H1 (cell line): Measurements from ENCODE around the gene ISLR2. TPM values are rescaled to one million over a fixed set of nuclear protein-coding genes. Genes with fewer than 3 reads are reported as not detected.

Source experiments
- CTCF ChIA-PET: fragments of 300-600 bp; sonication (Branson Sonifier 250); formaldehyde crosslinking; loops from one replicate; lab custom pipeline; 2021; ENCODE audit not compliant: partially characterized antibody; lab: Charles Lee
- POLR2A ChIA-PET: fragments of 300-600 bp; sonication (Branson Sonifier 250); formaldehyde crosslinking; loops from one replicate; lab custom pipeline; 2021; ENCODE audit warnings: inconsistent platforms; ENCODE audit not compliant: partially characterized antibody; lab: Charles Lee
- DNase-seq, 2 experiments: peaks; one replicate each; pipeline versions ENCODE4 v3.0.0 to v3.0.0-alpha.2; 2010 to 2022; ENCODE audit warnings: low spot score in 2 of 2, low read depth in 1 of 2, mixed read lengths in 1 of 2
- FAIRE-seq: peaks from 2 replicates; lab custom pipeline; 2011; peaks lifted over from hg19 to GRCh38; lab: Jason Lieb, UNC
- H2AFZ ChIP-seq: 2 replicates; pipeline ENCODE4 v1.8.1; 2012; ENCODE audit warnings: low read length, inconsistent platforms
- H2AK5ac ChIP-seq: 2 replicates; pipeline ENCODE4 v1.6.1; 2013; ENCODE audit warnings: low read depth, low read length
- H2BK120ac ChIP-seq: replicated peaks from 2 replicates; pipeline ENCODE3; 2013; ENCODE audit warnings: low read depth, low read length, inconsistent platforms
- H2BK12ac ChIP-seq: 2 replicates; pipeline ENCODE4 v1.6.1; 2013; ENCODE audit warnings: low read depth, low read length
- H2BK15ac ChIP-seq: 2 replicates; pipeline ENCODE4 v1.6.1; 2013; ENCODE audit warnings: low read length
- H2BK20ac ChIP-seq: 2 replicates; pipeline ENCODE4 v1.6.1; 2013; ENCODE audit warnings: low read length
- H2BK5ac ChIP-seq: 2 replicates; pipeline ENCODE4 v1.6.1; 2013; ENCODE audit warnings: low read depth, low read length
- H3K14ac ChIP-seq: 2 replicates; pipeline ENCODE4 v1.6.1; 2013; ENCODE audit warnings: inconsistent platforms; ENCODE audit not compliant: insufficient read length
- H3K18ac ChIP-seq: 2 replicates; pipeline ENCODE4 v1.6.1; 2013; ENCODE audit warnings: low read length; ENCODE audit errors: extremely low read depth
- H3K23ac ChIP-seq: 2 replicates; pipeline ENCODE4 v1.6.1; 2013; ENCODE audit warnings: inconsistent platforms; ENCODE audit not compliant: insufficient read length
- H3K23me2 ChIP-seq: 2 replicates; pipeline ENCODE4 v1.6.1; 2013; ENCODE audit warnings: low read depth, low read length
- H3K27ac ChIP-seq: 2 replicates; pipeline ENCODE4 v1.6.1; 2011; ENCODE audit warnings: low read depth, low read length, inconsistent platforms
- H3K27me3 ChIP-seq, 4 experiments: replicated peaks in 1 of 4; 1 replicate in 1 of 4; 2 replicates in 3 of 4; pipeline versions ENCODE4 v1.6.1 to v1.8.1; 2011 to 2013; ENCODE audit warnings: low read length in 3 of 4, mild to moderate bottlenecking in 3 of 4, inconsistent platforms in 2 of 4, mixed read lengths in 2 of 4, moderate library complexity in 1 of 4; ENCODE audit not compliant: control insufficient read depth in 3 of 4, insufficient read depth in 3 of 4; ENCODE audit errors: extremely low read depth in 1 of 4
- H3K36me3 ChIP-seq, 4 experiments: 2 replicates each; pipeline versions ENCODE4 v1.6.1 to v1.8.1; 2011 to 2013; ENCODE audit warnings: mild to moderate bottlenecking in 4 of 4, low read length in 3 of 4, moderate library complexity in 2 of 4, control low read depth in 1 of 4, inconsistent platforms in 1 of 4; ENCODE audit not compliant: insufficient read depth in 4 of 4, control insufficient read depth in 2 of 4
- H3K4ac ChIP-seq: replicated peaks from 2 replicates; pipeline ENCODE3; 2013; ENCODE audit warnings: low read length, low read depth, mixed read lengths, inconsistent platforms; ENCODE audit not compliant: insufficient read length
- H3K4me1 ChIP-seq, 4 experiments: replicated peaks in 1 of 4; 1 replicate in 1 of 4; 2 replicates in 3 of 4; pipeline versions ENCODE4 v1.6.1 to v1.8.1; 2011 to 2013; ENCODE audit warnings: low read length in 3 of 4, inconsistent platforms in 2 of 4, mixed read lengths in 1 of 4; ENCODE audit not compliant: insufficient read depth in 4 of 4, control insufficient read depth in 3 of 4
- H3K4me2 ChIP-seq, 2 experiments: 2 replicates each; pipeline versions ENCODE4 v1.6.1 to v1.8.1; 2011 to 2013; ENCODE audit warnings: low read depth in 2 of 2, low read length in 2 of 2, control low read depth in 1 of 2, inconsistent platforms in 1 of 2, mild to moderate bottlenecking in 1 of 2; ENCODE audit not compliant: insufficient read depth in 1 of 2
- H3K4me3 ChIP-seq, 4 experiments: fragments of 200-600, 300-600 bp in 1 of 4; sonication (generic), shearing (Covaris generic), sonication (Bioruptor Twin) in 1 of 4; 2 replicates each; pipeline versions ENCODE4 v1.5.1 to v1.8.1; 2011 to 2016; ENCODE audit warnings: low read length in 4 of 4, low read depth in 3 of 4, control low read depth in 2 of 4, inconsistent platforms in 2 of 4, mild to moderate bottlenecking in 2 of 4, mixed read lengths in 1 of 4, moderate library complexity in 1 of 4; ENCODE audit not compliant: insufficient read depth in 2 of 4; ENCODE audit errors: extremely low read depth in 1 of 4
- H3K56ac ChIP-seq: replicated peaks from 2 replicates; pipeline ENCODE3; 2013; ENCODE audit warnings: low read depth, mild to moderate bottlenecking, mixed read lengths, low read length, inconsistent platforms; ENCODE audit not compliant: insufficient read length
- H3K79me1 ChIP-seq: 2 replicates; pipeline ENCODE4 v1.6.1; 2013; ENCODE audit warnings: low read depth, low read length, control low read depth
- H3K79me2 ChIP-seq, 2 experiments: 2 replicates each; pipeline versions ENCODE4 v1.6.1 to v1.8.1; 2012 to 2013; ENCODE audit warnings: low read length in 2 of 2, mild to moderate bottlenecking in 2 of 2, inconsistent platforms in 1 of 2; ENCODE audit not compliant: insufficient read depth in 2 of 2, control insufficient read depth in 1 of 2
- H3K9ac ChIP-seq, 4 experiments: replicated peaks in 1 of 4; 1 replicate in 1 of 4; 2 replicates in 3 of 4; pipeline versions ENCODE4 v1.6.1 to v1.8.1; 2011 to 2013; ENCODE audit warnings: low read depth in 3 of 4, low read length in 3 of 4, control low read depth in 2 of 4, mild to moderate bottlenecking in 2 of 4, moderate library complexity in 2 of 4, inconsistent platforms in 1 of 4; ENCODE audit errors: extremely low read depth in 1 of 4
- H3K9me3 ChIP-seq, 2 experiments: 2 replicates each; pipeline versions ENCODE4 v1.6.1 to v1.8.1; 2012 to 2013; ENCODE audit warnings: mild to moderate bottlenecking in 2 of 2, moderate library complexity in 2 of 2, control low read depth in 1 of 2, inconsistent platforms in 1 of 2, low read depth in 1 of 2, low read length in 1 of 2, mixed read lengths in 1 of 2; ENCODE audit not compliant: insufficient read depth in 2 of 2
- H4K20me1 ChIP-seq, 2 experiments: replicated peaks in 1 of 2; 2 replicates each; pipeline versions ENCODE3 to v1.8.1; 2011 to 2013; ENCODE audit warnings: inconsistent platforms in 2 of 2, low read length in 2 of 2, mild to moderate bottlenecking in 1 of 2; ENCODE audit not compliant: insufficient read depth in 2 of 2, control insufficient read depth in 1 of 2
- H4K5ac ChIP-seq: 2 replicates; pipeline ENCODE4 v1.6.1; 2013; ENCODE audit warnings: low read length, low read depth, mixed read lengths, inconsistent platforms; ENCODE audit not compliant: insufficient read length
- H4K8ac ChIP-seq: 2 replicates; pipeline ENCODE4 v1.8.0; 2013; ENCODE audit warnings: mild to moderate bottlenecking, moderate library complexity, low read length, inconsistent platforms; ENCODE audit not compliant: insufficient read depth; ENCODE audit errors: extremely low read depth
- H4K91ac ChIP-seq: replicated peaks from 2 replicates; pipeline ENCODE3; 2013; ENCODE audit warnings: low read length, mixed read lengths, inconsistent platforms; ENCODE audit not compliant: insufficient read length
- ATF2 ChIP-seq: IDR thresholded peaks from 2 replicates; pipeline ENCODE4 v1.6.1; 2012; ENCODE audit warnings: low read length, inconsistent platforms
- CTBP2 ChIP-seq: IDR thresholded peaks from 2 replicates; pipeline ENCODE4 v1.7.0; 2011; ENCODE audit warnings: borderline replicate concordance, mild to moderate bottlenecking, moderate library complexity, mixed read lengths, low read length; ENCODE audit not compliant: insufficient read depth, insufficient read length
- E2F6 ChIP-seq: IDR thresholded peaks from 2 replicates; pipeline ENCODE4 v1.6.1; 2012; ENCODE audit warnings: inconsistent platforms
- MAFK ChIP-seq: IDR thresholded peaks from 2 replicates; pipeline ENCODE4 v1.6.1; 2012; ENCODE audit warnings: low read depth, mild to moderate bottlenecking, improper control_type of control experiment, low read length
- POLR2AphosphoS5 ChIP-seq: IDR thresholded peaks from 2 replicates; pipeline ENCODE4 v1.6.1; 2011; ENCODE audit warnings: low read depth, low read length
- POU5F1 ChIP-seq: IDR thresholded peaks from 2 replicates; pipeline ENCODE4 v1.6.1; 2011; ENCODE audit warnings: low read depth, mild to moderate bottlenecking, low read length, moderate library complexity
- SP2 ChIP-seq: IDR thresholded peaks from 2 replicates; pipeline ENCODE4 v1.6.1; 2012; ENCODE audit warnings: mild to moderate bottlenecking, low read length, inconsistent platforms
- TAF7 ChIP-seq: optimal IDR thresholded peaks from 2 replicates; pipeline ENCODE3; 2011; ENCODE audit warnings: low read depth, mild to moderate bottlenecking, inconsistent platforms, low read length, moderate library complexity, borderline replicate concordance
- TEAD4 ChIP-seq: IDR thresholded peaks from 2 replicates; pipeline ENCODE4 v1.6.1; 2012; ENCODE audit warnings: low read depth, low read length, inconsistent platforms, mixed read lengths
- ZNF274 ChIP-seq: IDR thresholded peaks from 2 replicates; pipeline ENCODE4 v1.7.0; 2012; ENCODE audit warnings: low read length, borderline replicate concordance; ENCODE audit errors: extremely low read depth
- WGBS, 2 experiments: shearing (Covaris generic) in 1 of 2; methylation state at CpG; one replicate each; pipeline versions ENCODE4 v1.1.6 to v1.1.7; 2013 to 2015; ENCODE audit warnings: low lambda C conversion rate in 2 of 2, mixed read lengths in 2 of 2, inconsistent platforms in 1 of 2, low coverage in 1 of 2, missing lambda C conversion rate in 1 of 2; ENCODE audit not compliant: insufficient replicate concordance in 2 of 2, insufficient coverage in 1 of 2, insufficient read length in 1 of 2; ENCODE audit errors: extremely low coverage in 1 of 2, missing lambda C conversion rate in 1 of 2; 5-methylcytosine and 5-hydroxymethylcytosine counted together
- polyA plus RNA-seq, 7 experiments: library from polyadenylated mRNA; depleted of rRNA in 3 of 7; stranded (reverse) in 5 of 7; unstranded in 2 of 7; fragments of >200 nt in 5 of 7; fragments of 200-250 nt in 2 of 7; gene quantifications; 1 replicate in 5 of 7; 2 replicates in 1 of 7; 4 replicates in 1 of 7; pipeline versions ENCODE4 v1.2.1 to v1.2.3, GENCODE V29; 2011 to 2013; ENCODE audit warnings: missing spikeins in 2 of 7, mixed read lengths in 2 of 7
- total RNA-seq: library from RNA; stranded (reverse); fragmentation: NEBNext Ultra II Directional; extraction: Animal tissue kit (Norgen Biotek cat#: 25700); gene quantifications from 2 replicates; pipeline ENCODE4 v1.2.1, GENCODE V29; 2021

ISLR2 gene
- total and polyA plus RNA-seq, 2 of the 8 experiments (the other 6 are each of a cell fraction or from before 2014, with no cell fraction given): 0.47 to 0.58 TPM

- Histone ChIP-seq H2AK5ac (no peak overlapping the region), H3K4me3 (peak overlapping the region; percentile 12 to 62 (median 28); a peak in 7 of 8 replicates), H3K27me3 (peaks cover 66 to 91% (median 86%) of the 10 kb centered on the region in 4 experiments), H3K36me3 (peaks cover 0 to 6% (median 0%) of the 10 kb centered on the region in 4 experiments; a peak in 1 of 8 replicates), H2BK5ac (no peak overlapping the region; the same call in 1 of the 2 replicates), H2BK15ac (peak overlapping the region; percentile 72; the same call in 1 of the 2 replicates), H3K23me2 (peaks cover 26% of the 10 kb centered on the region; the same call in 1 of the 2 replicates), H3K79me1 (no peaks in the 10 kb centered on the region; the same call in 1 of the 2 replicates), H3K4ac (peak overlapping the region; percentile 39), H2BK120ac (peak overlapping the region; percentile 75), H3K9me3 (peaks cover 0 to 8% of the 10 kb centered on the region in 2 experiments; a peak in 1 of 4 replicates), H2AFZ (no peak overlapping the region), H3K56ac (no peak overlapping the region), H3K23ac (no peak overlapping the region), H4K20me1 (peaks cover 7 to 10% of the 10 kb centered on the region in 2 experiments), H3K4me1 (peaks cover under 1 to 72% (median 53%) of the 10 kb centered on the region in 4 experiments), H3K79me2 (no peaks in the 10 kb centered on the region), H3K18ac (peak overlapping the region; percentile 74; the same call in 1 of the 2 replicates), H2BK12ac (peak overlapping the region; percentile 87; the same call in 1 of the 2 replicates), H4K5ac (no peak overlapping the region), H3K14ac (no peak overlapping the region), H3K4me2 (peak overlapping the region; percentile 83 to 93), H3K27ac (no peak overlapping the region), H2BK20ac (peak overlapping the region; percentile 80; the same call in 1 of the 2 replicates), H3K9ac (no peak overlapping the region), H4K8ac (no peak overlapping the region), H4K91ac (peak overlapping the region; percentile 22)
- DNase-seq: no peak
- POLR2A ChIA-PET: interaction anchor here (0.9 to 1.5 kb wide), 5 partner anchors 67 to 187 kb away, joined by 3 to 7 read pairs (median 5); partner anchors contain the start of gene STRA6
- 10% methylated on average over 20 of the region's 27 CpGs; no CpG with 5 or more reads in 1 of the 2 experiments for WGBS, 2 experiments
- CTCF ChIA-PET: interaction anchor here (0.6 to 3.4 kb wide), 21 partner anchors 9 to 204 kb away, joined by 3 to 23 read pairs (median 4); partner anchors contain the start of gene STRA6
- no peak for FAIRE-seq
- no peak for TF ChIP-seq POU5F1
- TF ChIP-seq POLR2AphosphoS5: no peak
- no peak for TF ChIP-seq E2F6
- no peak for TF ChIP-seq TAF7
- no peak for TF ChIP-seq SP2
- no peak for TF ChIP-seq CTBP2
- no peak for TF ChIP-seq MAFK
- no peak for TF ChIP-seq ATF2
- no peak for TF ChIP-seq TEAD4
- TF ChIP-seq ZNF274: no peak
Measured at GRCh38 chr15:74135041-74135565, 4.7 kb downstream of the ISLR2 start.
